D721Med (cell line): ENCODE data around the gene BASP1.

Experiments
- DNase-seq: peaks from one replicate; pipeline ENCODE4 v3.0.0; 2011; ENCODE audit warnings: low spot score; ENCODE audit not compliant: insufficient read length
- FAIRE-seq: peaks from 2 replicates; lab custom pipeline; 2011; peaks lifted over from hg19 to GRCh38; lab: Jason Lieb, UNC
- CTCF ChIP-seq: IDR thresholded peaks from 2 replicates; pipeline ENCODE4 v1.5.1; 2012; ENCODE audit warnings: mild to moderate bottlenecking, control low read depth; ENCODE audit not compliant: insufficient read depth; ENCODE audit errors: missing control alignments

BASP1 gene

GRCh38 chr5:17287501-17288155 lies 70.2 kb downstream of the BASP1 start:
- FAIRE-seq: no peak

GRCh38 chr5:17288570-17288969 lies 71.1 kb downstream of the BASP1 start:
- no peak for TF ChIP-seq CTCF
- FAIRE-seq: no peak

More at GRCh38 chr5:17287501-17288155, 70.2 kb downstream of the BASP1 start:
- no peak for DNase-seq
- no peak for TF ChIP-seq CTCF

GRCh38 chr5:17289681-17290539 lies 72.5 kb downstream of the BASP1 start:
- TF ChIP-seq CTCF: no peak
- FAIRE-seq (no peak), DNase-seq (no peak)

More at GRCh38 chr5:17288570-17288969, 71.1 kb downstream of the BASP1 start:
- DNase-seq: no peak

- no peak for DNase-seq
- FAIRE-seq: no peak
- no peak for TF ChIP-seq CTCF
Measured at GRCh38 chr5:17290540-17290974, 73.1 kb downstream of the BASP1 start.

- no peak for FAIRE-seq
- no peak for TF ChIP-seq CTCF
Measured at GRCh38 chr5:17292434-17293015, 75.1 kb downstream of the BASP1 start.

GRCh38 chr5:17294639-17295311 lies 77.3 kb downstream of the BASP1 start:
- TF ChIP-seq CTCF: no peak
- FAIRE-seq: no peak
- no peak for DNase-seq

More at GRCh38 chr5:17292434-17293015, 75.1 kb downstream of the BASP1 start:
- DNase-seq: no peak
